Measurements from ENCODE around the gene TNKS1BP1. TPM values are rescaled to one million over a fixed set of nuclear protein-coding genes. Genes with fewer than 3 reads are reported as not detected.

Gene TNKS1BP1
- polyA plus RNA-seq, 1 donor: 103 TPM

DNA sequence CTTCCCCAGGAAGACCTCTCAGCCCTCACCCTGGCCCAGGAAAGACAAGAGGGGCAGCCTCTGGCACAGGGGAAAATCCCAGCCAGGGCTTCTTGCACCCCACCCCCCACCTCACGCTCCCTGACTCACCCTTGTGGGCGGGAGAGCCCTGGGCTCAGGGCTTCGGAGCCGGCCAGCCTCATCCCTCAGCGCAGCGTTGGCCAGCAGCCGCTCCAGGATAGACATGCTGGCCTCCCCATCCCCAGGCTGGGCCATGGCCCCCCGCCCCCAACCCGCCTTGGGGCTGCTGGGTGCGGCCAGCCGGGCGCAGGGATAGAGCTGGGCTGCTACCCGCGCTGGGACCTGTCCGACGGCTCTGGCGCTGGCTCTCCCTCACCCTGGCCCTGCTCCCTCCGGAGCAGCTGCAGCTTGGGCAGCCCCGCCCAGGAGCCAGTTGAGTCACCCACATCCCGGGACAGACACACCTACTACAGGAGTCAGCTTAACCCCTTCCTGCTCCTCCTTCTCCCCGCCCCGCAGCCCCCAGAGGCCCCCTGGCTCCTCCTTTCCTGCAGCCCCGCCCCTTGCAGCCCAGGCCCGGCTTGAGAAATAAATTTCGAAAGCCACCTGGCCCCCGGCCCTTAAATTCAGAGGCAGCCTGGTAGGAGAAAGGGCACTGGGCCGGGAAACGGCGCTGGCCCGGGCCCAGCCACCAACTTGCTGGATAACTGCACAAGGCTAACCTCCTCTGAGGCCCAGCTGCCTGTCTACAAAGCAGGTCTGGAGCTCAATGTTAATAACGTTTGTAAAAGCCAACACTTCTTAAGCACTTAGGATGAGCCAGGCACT, 13.4 kb downstream of the TNKS1BP1 start:
- Histone ChIP-seq H3K4me1 (ENCODE audit: control insufficient read depth, insufficient read depth, low read length) (peaks cover 68% of the 10 kb centered on the region), H3K4me3 (ENCODE audit: low read length) (peak overlapping the region; percentile 60), H3K27ac (ENCODE audit: low read length) (peak overlapping the region; percentile 92), H3K9me3 (ENCODE audit: control insufficient read depth, low read depth, low read length) (no peaks in the 10 kb centered on the region), H3K27me3 (ENCODE audit: control insufficient read depth, insufficient read depth, low read length) (no peaks in the 10 kb centered on the region), H3K36me3 (ENCODE audit: control insufficient read depth, insufficient read depth, low read length) (peaks cover 68% of the 10 kb centered on the region)
- peak; percentile 95 to 97 for DNase-seq
- WGBS (ENCODE audit: insufficient coverage, low lambda C conversion rate): no CpG with 5 or more reads among the region's 31 CpGs

DNA sequence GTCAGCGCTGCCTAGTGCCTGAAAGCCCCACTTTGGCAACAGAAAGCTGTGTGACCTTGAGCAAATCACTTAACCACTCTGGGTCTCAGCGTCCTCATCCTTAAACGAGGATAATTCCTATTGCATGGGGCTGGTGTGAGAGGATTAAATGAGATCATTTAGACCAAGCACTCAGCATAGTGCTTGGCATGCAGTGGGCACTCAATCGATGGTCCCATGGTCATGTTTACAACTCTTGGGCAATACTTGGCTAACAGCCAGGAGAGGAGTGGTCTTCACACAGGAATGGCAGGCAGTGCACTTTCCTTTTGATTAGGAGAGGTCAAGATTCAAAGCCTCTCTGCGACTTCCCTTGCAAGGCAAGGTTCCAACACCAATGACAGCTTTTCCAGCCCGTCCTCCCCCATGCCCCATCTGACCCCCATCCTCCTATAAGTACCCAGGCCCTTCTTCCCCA, 14.1 kb downstream of the TNKS1BP1 start:
- peaks cover 70% of the 10 kb centered on the region for H3K4me1 ChIP-seq (ENCODE audit: control insufficient read depth, insufficient read depth, low read length)
- DNase-seq: peak; percentile 67 to 83
- WGBS (ENCODE audit: insufficient coverage, low lambda C conversion rate): 100% methylated on average over 1 of the region's 6 CpGs
- peak overlapping the region; percentile 60 for H3K4me3 ChIP-seq (ENCODE audit: low read length)
- H3K27ac ChIP-seq (ENCODE audit: low read length): peak overlapping the region; percentile 92
- H3K9me3 ChIP-seq (ENCODE audit: control insufficient read depth, low read depth, low read length): no peaks in the 10 kb centered on the region
- H3K27me3 ChIP-seq (ENCODE audit: control insufficient read depth, insufficient read depth, low read length): no peaks in the 10 kb centered on the region
- peaks cover 63% of the 10 kb centered on the region for H3K36me3 ChIP-seq (ENCODE audit: control insufficient read depth, insufficient read depth, low read length)

GRCh38 chr11:57310091-57310490, 14.7 kb downstream of the TNKS1BP1 start:
- Histone ChIP-seq H3K27ac (ENCODE audit: low read length) (peak overlapping the region; percentile 92), H3K9me3 (ENCODE audit: control insufficient read depth, low read depth, low read length) (no peaks in the 10 kb centered on the region), H3K4me3 (ENCODE audit: low read length) (no peak overlapping the region), H3K27me3 (ENCODE audit: control insufficient read depth, insufficient read depth, low read length) (no peaks in the 10 kb centered on the region), H3K4me1 (ENCODE audit: control insufficient read depth, insufficient read depth, low read length) (peaks cover 70% of the 10 kb centered on the region), H3K36me3 (ENCODE audit: control insufficient read depth, insufficient read depth, low read length) (peaks cover 65% of the 10 kb centered on the region)
- no peak for DNase-seq
- WGBS (ENCODE audit: insufficient coverage, low lambda C conversion rate): no CpG with 5 or more reads among the region's 6 CpGs

- Histone ChIP-seq H3K36me3 (ENCODE audit: control insufficient read depth, insufficient read depth, low read length) (peaks cover 62% of the 10 kb centered on the region), H3K9me3 (ENCODE audit: control insufficient read depth, low read depth, low read length) (no peaks in the 10 kb centered on the region), H3K27me3 (ENCODE audit: control insufficient read depth, insufficient read depth, low read length) (no peaks in the 10 kb centered on the region), H3K4me3 (ENCODE audit: low read length) (no peak overlapping the region), H3K4me1 (ENCODE audit: control insufficient read depth, insufficient read depth, low read length) (peaks cover 72% of the 10 kb centered on the region), H3K27ac (ENCODE audit: low read length) (no peak overlapping the region)
- DNase-seq: no peak
- WGBS (ENCODE audit: insufficient coverage, low lambda C conversion rate): no CpG with 5 or more reads among the region's 24 CpGs
Measured at GRCh38 chr11:57309106-57310059, 15.4 kb downstream of the TNKS1BP1 start.

GRCh38 chr11:57308426-57309060, 16.2 kb downstream of the TNKS1BP1 start:
- H3K27me3 ChIP-seq (ENCODE audit: control insufficient read depth, insufficient read depth, low read length): no peaks in the 10 kb centered on the region
- H3K36me3 ChIP-seq (ENCODE audit: control insufficient read depth, insufficient read depth, low read length): peaks cover 56% of the 10 kb centered on the region
- H3K9me3 ChIP-seq (ENCODE audit: control insufficient read depth, low read depth, low read length): no peaks in the 10 kb centered on the region
- WGBS (ENCODE audit: insufficient coverage, low lambda C conversion rate): no CpG with 5 or more reads among the region's 10 CpGs
- peaks cover 65% of the 10 kb centered on the region for H3K4me1 ChIP-seq (ENCODE audit: control insufficient read depth, insufficient read depth, low read length)
- H3K27ac ChIP-seq (ENCODE audit: low read length): no peak overlapping the region
- no peak for DNase-seq
- no peak overlapping the region for H3K4me3 ChIP-seq (ENCODE audit: low read length)

GRCh38 chr11:57307666-57308270, 17.0 kb downstream of the TNKS1BP1 start:
- no peaks in the 10 kb centered on the region for H3K27me3 ChIP-seq (ENCODE audit: control insufficient read depth, insufficient read depth, low read length)
- H3K36me3 ChIP-seq (ENCODE audit: control insufficient read depth, insufficient read depth, low read length): peaks cover 56% of the 10 kb centered on the region
- H3K27ac ChIP-seq (ENCODE audit: low read length): no peak overlapping the region
- H3K4me3 ChIP-seq (ENCODE audit: low read length): no peak overlapping the region
- no CpG with 5 or more reads among the region's 7 CpGs for WGBS (ENCODE audit: insufficient coverage, low lambda C conversion rate)
- no peak for DNase-seq
- H3K4me1 ChIP-seq (ENCODE audit: control insufficient read depth, insufficient read depth, low read length): peaks cover 58% of the 10 kb centered on the region
- no peaks in the 10 kb centered on the region for H3K9me3 ChIP-seq (ENCODE audit: control insufficient read depth, low read depth, low read length)

- Histone ChIP-seq H3K36me3 (ENCODE audit: control insufficient read depth, insufficient read depth, low read length) (peaks cover 56% of the 10 kb centered on the region), H3K9me3 (ENCODE audit: control insufficient read depth, low read depth, low read length) (peaks cover 4% of the 10 kb centered on the region), H3K4me3 (ENCODE audit: low read length) (no peak overlapping the region), H3K27ac (ENCODE audit: low read length) (no peak overlapping the region), H3K4me1 (ENCODE audit: control insufficient read depth, insufficient read depth, low read length) (peaks cover 51% of the 10 kb centered on the region), H3K27me3 (ENCODE audit: control insufficient read depth, insufficient read depth, low read length) (no peaks in the 10 kb centered on the region)
- DNase-seq: peak in 1 of 2 donors; percentile 57
- no CpG with 5 or more reads among the region's 9 CpGs for WGBS (ENCODE audit: insufficient coverage, low lambda C conversion rate)
Measured at GRCh38 chr11:57306940-57307565, 17.7 kb downstream of the TNKS1BP1 start.

DNA sequence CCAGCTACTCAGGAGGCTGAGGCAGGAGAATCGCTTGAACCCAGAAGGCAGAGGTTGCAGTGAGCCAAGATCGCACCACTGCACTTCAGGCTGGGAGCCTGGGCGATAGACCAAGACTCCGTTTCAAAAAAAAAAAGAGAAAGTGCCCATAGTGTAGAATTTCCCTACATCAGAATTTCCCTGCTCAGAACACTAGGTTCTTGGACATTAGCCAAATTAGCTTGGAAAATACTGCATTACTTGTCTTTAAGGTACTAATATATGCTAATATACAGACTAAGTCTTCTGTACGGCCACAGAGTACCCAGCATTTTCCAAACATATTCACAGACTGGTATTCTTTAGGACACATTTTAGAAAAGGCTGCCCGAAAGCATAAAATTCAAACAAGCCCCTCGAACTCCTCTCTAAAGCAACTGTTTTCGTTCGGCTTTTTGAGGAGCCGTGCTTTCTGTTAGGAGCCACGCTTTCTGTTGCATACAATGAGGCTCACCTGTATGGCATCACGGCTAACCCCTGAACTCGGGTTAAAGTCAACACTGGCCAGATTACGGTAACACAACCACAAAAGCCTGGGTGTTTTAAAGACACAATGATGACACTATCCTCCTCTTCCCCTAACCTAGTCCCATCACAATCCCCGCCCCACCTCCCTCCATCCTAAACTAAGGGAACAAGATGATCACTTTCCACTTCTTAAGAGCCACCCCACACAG, 18.4 kb downstream of the TNKS1BP1 start:
- Histone ChIP-seq H3K9me3 (ENCODE audit: control insufficient read depth, low read depth, low read length) (peaks cover 7% of the 10 kb centered on the region), H3K4me1 (ENCODE audit: control insufficient read depth, insufficient read depth, low read length) (peaks cover 45% of the 10 kb centered on the region), H3K27ac (ENCODE audit: low read length) (no peak overlapping the region), H3K4me3 (ENCODE audit: low read length) (no peak overlapping the region), H3K27me3 (ENCODE audit: control insufficient read depth, insufficient read depth, low read length) (no peaks in the 10 kb centered on the region), H3K36me3 (ENCODE audit: control insufficient read depth, insufficient read depth, low read length) (peaks cover 64% of the 10 kb centered on the region)
- 100% methylated on average over 1 of the region's 15 CpGs for WGBS (ENCODE audit: insufficient coverage, low lambda C conversion rate)
- peak in 1 of 2 donors; percentile 43 for DNase-seq

DNA sequence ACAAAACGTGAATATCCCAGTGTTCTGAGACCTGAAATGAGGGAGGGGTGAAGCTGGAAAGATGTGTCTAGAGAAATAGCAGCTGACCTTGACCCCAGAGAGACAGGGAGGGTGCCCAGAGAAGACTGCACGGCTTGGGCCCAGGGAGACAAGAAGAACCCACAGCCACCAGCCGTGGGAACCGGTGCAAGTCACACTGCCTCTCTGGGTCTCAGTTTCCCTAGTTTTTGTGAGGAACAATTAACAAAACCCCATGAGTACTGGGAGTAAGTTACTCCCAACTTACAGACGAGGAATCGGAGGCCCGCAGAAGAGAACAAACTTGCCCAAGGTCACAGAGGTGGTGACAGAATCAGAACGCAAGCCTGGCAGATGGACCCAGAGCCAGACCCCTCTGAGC, 19.2 kb downstream of the TNKS1BP1 start:
- no peak overlapping the region for H3K27ac ChIP-seq (ENCODE audit: low read length)
- H3K4me3 ChIP-seq (ENCODE audit: low read length): no peak overlapping the region
- peaks cover 39% of the 10 kb centered on the region for H3K4me1 ChIP-seq (ENCODE audit: control insufficient read depth, insufficient read depth, low read length)
- H3K9me3 ChIP-seq (ENCODE audit: control insufficient read depth, low read depth, low read length): peaks cover 7% of the 10 kb centered on the region
- no peaks in the 10 kb centered on the region for H3K27me3 ChIP-seq (ENCODE audit: control insufficient read depth, insufficient read depth, low read length)
- DNase-seq: no peak
- 83% methylated on average over 1 of the region's 8 CpGs for WGBS (ENCODE audit: insufficient coverage, low lambda C conversion rate)
- peaks cover 72% of the 10 kb centered on the region for H3K36me3 ChIP-seq (ENCODE audit: control insufficient read depth, insufficient read depth, low read length)

Data from large intestine (tissue), 3 donors.